GM12892 (cell line): ENCODE data around the gene TOP2B.

ENCODE experiments used
- DNase-seq: peaks from one replicate; pipeline ENCODE4 v3.0.0; 2011; ENCODE audit not compliant: insufficient read length
- FAIRE-seq: peaks from 2 replicates; lab custom pipeline; 2011; peaks lifted over from hg19 to GRCh38; lab: Jason Lieb, UNC
- POLR2A ChIP-seq: IDR thresholded peaks from 2 replicates; pipeline ENCODE4 v1.6.1; 2011; ENCODE audit warnings: low read depth, low read length, control low read depth
- POLR2AphosphoS5 ChIP-seq: IDR thresholded peaks from 2 replicates; pipeline ENCODE4 v1.6.1; 2011; ENCODE audit warnings: low read depth, low read length, control low read depth
- TAF1 ChIP-seq: IDR thresholded peaks from 2 replicates; pipeline ENCODE4 v1.6.1; 2011; ENCODE audit warnings: low read depth, mild to moderate bottlenecking, control low read depth, low read length, borderline replicate concordance

The TOP2B gene

DNA sequence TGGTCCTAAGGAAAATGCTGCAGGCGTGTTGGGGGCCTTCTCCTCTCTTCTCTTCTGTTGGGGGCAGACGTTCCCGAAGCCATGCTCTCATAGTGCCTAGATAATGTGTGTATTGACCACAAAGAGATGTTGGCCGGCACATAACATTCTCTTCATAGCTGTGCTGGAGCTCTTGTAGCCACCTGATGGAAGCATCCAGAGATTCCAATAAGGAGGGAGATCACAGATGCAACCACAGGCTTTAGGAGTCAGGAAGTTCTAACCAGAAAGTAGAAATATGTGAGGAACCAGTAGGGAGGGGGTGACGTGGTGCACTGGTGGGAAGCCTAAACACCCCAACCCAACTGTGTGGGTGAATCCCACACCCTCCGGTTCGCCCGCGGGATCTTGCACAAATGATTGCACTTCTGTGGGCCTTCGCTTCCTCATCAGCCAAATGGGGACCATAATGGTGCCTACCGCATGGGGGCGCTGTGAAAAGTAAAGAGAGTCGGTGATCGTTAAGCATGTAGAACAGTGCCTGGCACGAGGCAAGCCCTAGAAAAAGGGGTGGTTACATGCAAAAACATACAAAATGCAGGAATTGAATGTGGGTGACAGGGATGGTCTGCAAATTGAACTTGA is 87.8 kb downstream of the TOP2B start:
- TF ChIP-seq POLR2A (no peak), POLR2AphosphoS5 (no peak), TAF1 (no peak)
- DNase-seq (no peak), FAIRE-seq (no peak)

DNA sequence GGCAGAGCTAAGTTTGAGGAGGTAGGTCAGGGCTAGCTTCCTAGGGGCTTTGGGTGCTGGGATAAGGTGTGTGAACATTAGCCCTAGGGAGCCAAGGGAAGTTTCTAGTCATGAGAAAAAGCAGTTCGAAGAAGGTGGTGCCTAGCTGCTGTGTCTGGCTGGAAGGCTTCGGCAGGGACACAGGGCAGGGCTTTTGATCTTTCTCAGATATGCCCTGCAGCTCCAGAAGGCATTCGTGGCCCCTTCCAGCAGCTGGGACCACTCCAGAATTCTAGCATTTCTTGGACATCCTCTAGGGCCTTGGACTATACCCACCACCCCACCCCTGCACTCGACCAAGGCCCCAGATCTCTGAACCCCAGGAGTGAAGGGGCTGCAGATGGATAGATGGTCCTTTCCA is 88.6 kb downstream of the TOP2B start:
- no peak for TF ChIP-seq POLR2A
- no peak for TF ChIP-seq TAF1
- TF ChIP-seq POLR2AphosphoS5, result no peak
- FAIRE-seq (no peak), DNase-seq (no peak)

- DNase-seq (no peak), FAIRE-seq (no peak)
- TF ChIP-seq POLR2AphosphoS5, result no peak
- no peak for TF ChIP-seq TAF1
- TF ChIP-seq POLR2A, result no peak
These were observed 89.7 kb downstream of the TOP2B start for GRCh38 chr3:25575001-25575400.

GRCh38 chr3:25574172-25574765 is 90.4 kb downstream of the TOP2B start:
- FAIRE-seq (no peak), DNase-seq (no peak)
- no peak for TF ChIP-seq POLR2A
- no peak for TF ChIP-seq TAF1
- no peak for TF ChIP-seq POLR2AphosphoS5

DNA sequence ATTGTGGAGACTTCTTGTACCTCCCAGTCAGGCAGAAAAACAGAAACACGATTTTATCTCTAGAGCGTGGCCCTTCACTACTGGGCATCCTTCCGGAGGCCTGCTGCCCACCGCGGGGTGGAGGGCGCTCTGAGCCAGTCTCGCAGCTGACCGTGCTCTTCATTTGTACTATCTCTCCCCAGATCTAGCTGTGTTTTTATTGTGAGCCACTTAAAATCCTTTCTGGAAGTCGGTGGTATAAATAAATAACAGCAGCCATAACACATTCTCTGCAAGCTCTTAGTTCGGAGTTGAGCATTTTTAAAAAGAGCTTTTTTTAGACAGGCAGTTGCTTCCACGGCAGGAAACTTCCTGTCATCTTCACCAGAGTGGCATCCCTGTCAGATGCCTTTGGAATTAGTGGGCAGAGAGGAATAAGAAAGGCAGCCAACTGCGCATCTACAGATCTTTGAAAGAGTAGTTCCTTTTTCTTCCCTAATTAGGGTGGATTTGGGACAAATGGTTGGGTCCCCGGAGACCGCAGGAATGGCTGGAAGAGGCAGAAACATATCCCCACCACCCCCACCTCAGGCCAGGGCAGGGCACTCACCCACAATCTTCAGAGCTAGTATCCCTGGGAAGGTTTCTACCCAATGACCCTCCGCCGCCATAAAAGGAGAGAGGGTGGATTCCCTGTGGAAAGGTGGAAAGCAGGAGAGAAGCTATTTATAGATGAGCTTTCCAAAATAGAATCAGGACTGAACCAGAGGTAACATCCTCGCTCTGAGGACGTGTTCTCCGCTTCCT is 91.1 kb downstream of the TOP2B start:
- no peak for DNase-seq
- FAIRE-seq, result no peak
- TF ChIP-seq POLR2A, result no peak
- TF ChIP-seq TAF1, result no peak
- TF ChIP-seq POLR2AphosphoS5, result no peak

GRCh38 chr3:25572919-25573385 is 91.8 kb downstream of the TOP2B start:
- DNase-seq, result no peak
- FAIRE-seq, result no peak
- TF ChIP-seq TAF1 (no peak), POLR2AphosphoS5 (no peak), POLR2A (no peak)

DNA sequence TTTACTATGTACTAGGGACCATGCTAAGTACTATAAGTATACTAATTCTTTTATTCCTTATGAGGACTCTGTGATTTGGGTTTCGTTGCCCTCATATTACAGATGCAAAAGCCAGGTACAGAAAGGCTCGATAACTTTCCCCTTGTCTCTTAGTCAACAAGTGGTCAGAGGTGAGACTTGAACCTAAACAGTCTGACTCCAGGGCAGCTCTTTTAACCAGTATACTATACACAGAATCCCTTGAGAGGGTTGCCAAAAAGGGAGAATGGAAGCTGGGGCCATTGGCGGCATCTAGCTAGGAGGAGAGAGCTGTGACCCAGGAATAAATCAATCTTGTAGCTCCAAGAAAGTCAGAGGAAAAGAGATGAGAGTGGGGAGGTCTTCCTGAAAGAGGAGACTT is 92.4 kb downstream of the TOP2B start:
- TF ChIP-seq POLR2A, result no peak
- no peak for TF ChIP-seq POLR2AphosphoS5
- no peak for TF ChIP-seq TAF1
- DNase-seq (no peak), FAIRE-seq (no peak)

DNA sequence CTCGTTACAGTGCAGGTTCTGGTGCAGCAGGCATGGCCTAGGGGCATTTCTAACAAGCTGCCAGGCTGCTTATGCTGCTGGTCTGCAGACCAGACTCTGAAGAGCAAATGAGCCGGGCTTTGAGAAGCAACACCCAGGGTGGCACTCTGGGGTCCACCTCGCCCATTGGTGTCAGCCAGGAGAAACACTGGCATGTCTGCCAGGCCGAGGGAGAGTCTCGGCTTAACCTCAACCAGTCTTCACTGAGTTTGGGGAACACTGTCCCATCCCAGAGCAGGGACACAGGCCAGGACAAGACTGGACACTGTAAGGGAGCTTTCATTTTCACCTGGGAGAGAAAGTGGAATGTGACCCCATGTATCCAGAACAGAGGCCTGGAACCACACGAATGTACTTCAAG is 93.4 kb downstream of the TOP2B start:
- TF ChIP-seq TAF1 (no peak), POLR2AphosphoS5 (no peak), POLR2A (no peak)
- FAIRE-seq, result no peak
- DNase-seq, result no peak

DNA sequence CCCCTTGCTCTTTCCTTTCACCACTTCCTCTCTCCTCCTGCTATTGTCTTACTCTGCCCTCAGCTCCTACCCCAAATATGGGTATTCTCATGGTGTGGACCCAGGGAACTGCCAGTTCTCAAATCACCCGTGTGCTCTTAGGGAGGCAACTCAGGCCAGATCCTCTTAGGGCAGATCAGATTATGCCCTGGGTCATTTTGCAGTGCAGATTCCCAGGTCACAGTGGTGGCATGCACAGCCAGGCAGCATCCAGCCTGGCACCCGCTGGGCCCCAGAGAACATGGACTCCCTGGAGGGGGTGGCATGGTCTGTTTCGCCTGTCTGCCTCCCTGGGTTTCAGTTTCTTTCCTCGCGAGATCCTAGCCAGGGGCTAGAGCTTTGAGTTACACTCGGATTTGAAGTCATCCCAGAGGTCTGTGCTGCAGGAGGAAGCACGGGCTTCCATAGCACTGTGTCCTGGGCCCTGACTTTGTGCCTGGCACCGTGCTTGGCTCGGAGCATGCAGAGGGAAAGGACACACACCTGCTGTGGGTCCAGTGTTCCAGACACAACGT is 96.1 kb downstream of the TOP2B start:
- no peak for FAIRE-seq
- no peak for DNase-seq
- TF ChIP-seq POLR2AphosphoS5, result no peak
- TF ChIP-seq TAF1, result no peak
- no peak for TF ChIP-seq POLR2A

DNA sequence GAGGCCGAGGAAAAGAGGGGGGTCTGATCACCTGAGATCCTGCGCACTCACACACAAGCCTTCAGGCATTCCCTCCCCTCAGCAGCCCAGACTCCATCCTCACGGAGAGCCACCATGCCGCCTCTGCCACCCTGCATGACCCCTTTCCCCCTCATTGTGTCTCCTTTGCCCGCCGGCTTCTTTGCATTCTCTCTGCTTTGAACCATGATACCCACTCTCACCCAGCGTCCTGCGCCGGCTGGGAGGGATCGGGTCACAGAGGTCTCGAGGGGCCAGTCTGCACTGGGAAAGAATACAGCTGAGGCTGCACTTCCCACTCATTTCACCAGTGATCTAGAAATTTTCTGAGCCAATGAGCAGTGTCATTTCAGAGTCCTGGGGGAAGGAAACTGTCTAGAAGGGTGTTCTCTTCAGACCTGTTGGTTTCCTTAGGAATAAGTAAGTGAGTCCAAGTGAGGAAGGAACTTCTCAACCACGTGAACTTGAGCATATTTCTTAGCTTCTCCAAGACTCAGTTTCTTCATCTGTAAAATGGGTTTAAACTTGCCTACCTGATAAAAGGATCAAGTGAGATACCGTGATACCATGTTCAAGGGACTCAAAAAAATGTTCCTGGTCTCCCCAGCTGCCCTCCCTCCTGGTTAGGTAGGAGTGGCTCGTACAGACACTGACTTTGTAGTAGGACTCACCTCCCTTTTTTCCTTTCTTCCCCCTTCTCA is 96.7 kb downstream of the TOP2B start:
- DNase-seq (no peak), FAIRE-seq (no peak)
- TF ChIP-seq TAF1 (no peak), POLR2A (no peak), POLR2AphosphoS5 (no peak)

DNA sequence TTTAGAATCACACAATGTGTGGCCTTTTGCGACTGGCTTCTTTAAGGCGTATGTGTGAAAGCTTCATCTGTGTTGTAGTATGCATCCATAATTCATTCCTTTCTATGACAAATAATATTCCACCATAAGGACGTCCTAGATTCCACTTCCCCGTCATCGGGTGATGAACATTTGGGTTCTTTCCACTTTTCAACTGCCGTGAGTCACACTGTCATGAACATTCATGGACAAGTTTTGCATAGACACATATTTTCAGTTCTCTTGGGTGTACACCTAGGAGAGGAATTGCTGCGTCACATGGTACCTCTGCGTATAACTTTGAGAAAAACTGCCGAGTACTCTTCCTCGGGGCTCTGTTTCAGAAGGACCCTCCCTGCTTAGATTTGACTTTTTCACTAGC is 97.3 kb downstream of the TOP2B start:
- no peak for TF ChIP-seq POLR2A
- no peak for TF ChIP-seq POLR2AphosphoS5
- TF ChIP-seq TAF1, result no peak
- no peak for FAIRE-seq
- no peak for DNase-seq
